OCI-LY7 (cell line): ENCODE data around the gene SSBP4. TPM values are rescaled to one million over a fixed set of nuclear protein-coding genes. Genes with fewer than 3 reads are reported as not detected.

Experiments used
- BruUV-seq: library from RNA; stranded (reverse); fragments of 400-500 nt; replicated peaks from 2 replicates; lab custom pipeline; 2021; lab: Mats Ljungman, UMichigan
- CTCF ChIA-PET: fragments of 300-600 bp; sonication (Branson Sonifier 250); formaldehyde crosslinking; loops from one replicate; lab custom pipeline; 2022; ENCODE audit warnings: antibody characterized with exemption; ENCODE audit not compliant: unreplicated experiment; lab: Charles Lee
- POLR2A ChIA-PET: fragments of 300-600 bp; sonication (Branson Sonifier 250); formaldehyde crosslinking; loops from one replicate; lab custom pipeline; 2022; ENCODE audit warnings: antibody characterized with exemption; lab: Charles Lee
- DNase-seq: peaks from one replicate; pipeline ENCODE4 v3.0.0-alpha.2; 2015; ENCODE audit warnings: low spot score
- H2AFZ ChIP-seq: fragments of 200-600 bp; sonication (generic), shearing (Covaris generic); 2 replicates; pipeline ENCODE4 v1.6.1; 2014; ENCODE audit warnings: mild to moderate bottlenecking, antibody characterized with exemption, low read length, moderate library complexity
- H3K27ac ChIP-seq: fragments of 200-600 bp; sonication (generic); 2 replicates; pipeline ENCODE4 v1.5.1; 2014; ENCODE audit warnings: mixed run types, low read depth, mild to moderate bottlenecking, moderate library complexity, low read length, inconsistent platforms; ENCODE audit not compliant: poor library complexity, severe bottlenecking
- H3K36me3 ChIP-seq: fragments of 200-600 bp; sonication (generic); 2 replicates; pipeline ENCODE4 v1.6.1; 2014; ENCODE audit warnings: mild to moderate bottlenecking, antibody characterized with exemption, low read length, moderate library complexity, mixed read lengths; ENCODE audit not compliant: insufficient read depth
- H3K4me1 ChIP-seq: fragments of 200-600 bp; sonication (generic); 2 replicates; pipeline ENCODE4 v1.5.1; 2014; ENCODE audit warnings: mild to moderate bottlenecking, low read length; ENCODE audit not compliant: insufficient read depth, poor library complexity, severe bottlenecking
- H3K4me2 ChIP-seq: fragments of 200-600 bp; sonication (generic); 2 replicates; pipeline ENCODE4 v1.6.1; 2014; ENCODE audit warnings: mild to moderate bottlenecking, low read length
- H3K4me3 ChIP-seq: fragments of 200-600 bp; sonication (generic); 2 replicates; pipeline ENCODE4 v1.5.1; 2014; ENCODE audit warnings: mild to moderate bottlenecking, low read depth, low read length; ENCODE audit not compliant: poor library complexity, severe bottlenecking
- H3K79me2 ChIP-seq: fragments of 200-600 bp; sonication (generic); 2 replicates; pipeline ENCODE4 v1.6.1; 2016; ENCODE audit warnings: low read depth, mild to moderate bottlenecking, low read length, moderate library complexity, mixed read lengths; ENCODE audit not compliant: insufficient read depth
- H3K9me2 ChIP-seq: fragments of 200-600 bp; sonication (generic); 2 replicates; pipeline ENCODE4 v1.6.1; 2016; ENCODE audit warnings: mild to moderate bottlenecking, low read length, mixed read lengths; ENCODE audit not compliant: insufficient read depth
- H3K9me3 ChIP-seq: fragments of 200-600 bp; sonication (generic); 2 replicates; pipeline ENCODE4 v1.6.1; 2014; ENCODE audit warnings: mild to moderate bottlenecking, mixed run types, low read length, mixed read lengths
- H4K20me1 ChIP-seq: fragments of 200-600 bp; sonication (generic); 2 replicates; pipeline ENCODE4 v1.6.1; 2014; ENCODE audit warnings: mild to moderate bottlenecking, antibody characterized with exemption, low read length, moderate library complexity, mixed read lengths; ENCODE audit not compliant: insufficient read depth
- EZH2phosphoT487 ChIP-seq: fragments of 200-600 bp; sonication (generic); IDR thresholded peaks from 2 replicates; pipeline ENCODE4 v1.6.1; 2018; ENCODE audit warnings: low read depth, borderline replicate concordance, mild to moderate bottlenecking, mixed run types, antibody characterized with exemption, low read length, moderate library complexity, mixed read lengths
- intact Hi-C: fragments of 100-400 bp; cut with micrococcal nuclease; formaldehyde crosslinking; loops from one replicate; pipeline ENCODE4 v1.10.0; 2022; ENCODE audit not compliant: unreplicated experiment
- total RNA-seq, 2 experiments: library from RNA; depleted of rRNA in 1 of 2; stranded (reverse); fragments of >200 nt in 1 of 2; shearing (Covaris generic) in 1 of 2; gene quantifications; 2 replicates each; pipeline ENCODE4 v1.2.3, GENCODE V29; 2014 to 2022
- TF ChIP-seq, protein P1 (sequence below): fragments of 200-600 bp; sonication (generic); conservative IDR thresholded peaks from 2 replicates; pipeline ENCODE4 v1.5.1; 2014; ENCODE audit warnings: mild to moderate bottlenecking, antibody characterized with exemption, low read length, moderate library complexity, mixed read lengths

SSBP4 gene
- total RNA-seq, 2 experiments from 2014 or later: 92.9 to 117 TPM

DNA sequence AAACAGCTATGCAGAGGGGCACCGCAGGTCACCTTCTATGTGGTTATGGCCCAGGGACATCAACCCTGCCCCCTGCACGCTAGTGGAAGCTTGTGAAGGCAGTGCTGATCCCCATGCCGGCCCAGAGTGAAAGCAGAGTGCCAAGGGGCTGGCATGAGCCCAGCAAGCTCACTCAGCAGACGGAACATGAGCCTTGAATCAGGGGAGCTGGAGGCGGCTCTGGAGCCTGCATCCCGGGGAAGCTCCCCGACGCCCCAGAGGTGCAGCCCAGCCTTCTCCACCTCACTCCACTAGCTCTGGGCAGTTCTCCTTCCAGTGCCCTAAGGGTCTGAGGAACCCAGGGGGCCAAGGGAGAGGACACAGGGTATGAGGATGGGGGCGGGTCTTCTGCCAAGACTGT is 37.8 kb downstream of the SSBP4 start:
- TF ChIP-seq, protein P1, sequence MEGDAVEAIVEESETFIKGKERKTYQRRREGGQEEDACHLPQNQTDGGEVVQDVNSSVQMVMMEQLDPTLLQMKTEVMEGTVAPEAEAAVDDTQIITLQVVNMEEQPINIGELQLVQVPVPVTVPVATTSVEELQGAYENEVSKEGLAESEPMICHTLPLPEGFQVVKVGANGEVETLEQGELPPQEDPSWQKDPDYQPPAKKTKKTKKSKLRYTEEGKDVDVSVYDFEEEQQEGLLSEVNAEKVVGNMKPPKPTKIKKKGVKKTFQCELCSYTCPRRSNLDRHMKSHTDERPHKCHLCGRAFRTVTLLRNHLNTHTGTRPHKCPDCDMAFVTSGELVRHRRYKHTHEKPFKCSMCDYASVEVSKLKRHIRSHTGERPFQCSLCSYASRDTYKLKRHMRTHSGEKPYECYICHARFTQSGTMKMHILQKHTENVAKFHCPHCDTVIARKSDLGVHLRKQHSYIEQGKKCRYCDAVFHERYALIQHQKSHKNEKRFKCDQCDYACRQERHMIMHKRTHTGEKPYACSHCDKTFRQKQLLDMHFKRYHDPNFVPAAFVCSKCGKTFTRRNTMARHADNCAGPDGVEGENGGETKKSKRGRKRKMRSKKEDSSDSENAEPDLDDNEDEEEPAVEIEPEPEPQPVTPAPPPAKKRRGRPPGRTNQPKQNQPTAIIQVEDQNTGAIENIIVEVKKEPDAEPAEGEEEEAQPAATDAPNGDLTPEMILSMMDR: no peak
- TF ChIP-seq EZH2phosphoT487: no peak
- H3K4me1 ChIP-seq: no peaks in the 10 kb centered on the region
- peaks cover 36% of the 10 kb centered on the region for H3K36me3 ChIP-seq
- no peak for DNase-seq
- no peak overlapping the region for H3K4me2 ChIP-seq
- H3K79me2 ChIP-seq: no peaks in the 10 kb centered on the region
- H3K4me3 ChIP-seq: no peak overlapping the region
- CTCF ChIA-PET: no interaction called here
- intact Hi-C loops: no loop called here
- BruUV-seq: no TSS peak
- H2AFZ ChIP-seq: no peak overlapping the region
- no peaks in the 10 kb centered on the region for H4K20me1 ChIP-seq
- POLR2A ChIA-PET: no interaction called here
- no peak overlapping the region for H3K27ac ChIP-seq
- no peaks in the 10 kb centered on the region for H3K9me3 ChIP-seq
- no peaks in the 10 kb centered on the region for H3K9me2 ChIP-seq

DNA sequence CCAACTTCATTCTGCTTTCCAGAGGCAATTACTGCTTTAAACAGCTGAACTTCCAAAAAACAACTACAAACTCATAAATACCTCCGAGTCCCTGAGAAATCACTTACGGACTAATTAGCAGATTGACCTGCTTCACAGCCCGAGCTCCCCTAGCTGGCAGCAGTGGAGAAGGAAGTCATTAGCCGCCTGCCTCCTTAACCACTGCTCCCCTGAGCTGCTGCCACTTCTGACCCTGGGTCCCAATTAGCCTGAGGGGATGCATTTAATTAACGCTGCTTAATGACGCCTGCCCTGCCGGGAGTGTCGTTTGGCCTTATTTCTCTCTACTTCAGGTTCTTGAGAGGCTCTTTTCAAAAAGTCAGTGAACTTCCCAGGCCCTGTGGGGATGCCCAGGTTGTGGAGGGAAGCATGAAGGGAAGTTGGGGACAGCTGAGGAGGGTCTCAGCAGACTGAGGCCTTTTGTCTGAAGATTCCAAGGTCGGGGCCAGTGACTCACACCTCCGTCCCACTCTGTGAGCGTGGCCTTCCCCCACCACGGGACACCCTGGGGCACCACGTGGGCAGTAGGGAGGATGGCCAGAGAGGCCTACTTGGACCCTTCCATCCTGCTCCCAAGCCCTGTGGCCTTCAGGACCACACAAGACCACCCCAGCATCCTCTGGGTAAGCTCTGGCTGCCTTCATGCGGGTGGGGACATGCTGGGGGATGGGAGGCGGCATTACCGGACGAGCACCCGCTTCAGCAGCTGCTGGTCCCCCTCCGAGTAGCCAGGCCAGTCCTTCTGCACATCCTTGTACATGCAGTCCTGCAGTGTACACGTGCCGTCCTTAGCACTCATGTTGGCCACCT is 38.5 kb downstream of the SSBP4 start:
- no peaks in the 10 kb centered on the region for H3K9me3 ChIP-seq
- no peak overlapping the region for H3K4me2 ChIP-seq
- intact Hi-C loops: no loop called here
- peaks cover 36% of the 10 kb centered on the region for H3K36me3 ChIP-seq
- no peak overlapping the region for H2AFZ ChIP-seq
- H3K9me2 ChIP-seq: no peaks in the 10 kb centered on the region
- H4K20me1 ChIP-seq: no peaks in the 10 kb centered on the region
- no peak overlapping the region for H3K4me3 ChIP-seq
- H3K79me2 ChIP-seq: no peaks in the 10 kb centered on the region
- no peaks in the 10 kb centered on the region for H3K4me1 ChIP-seq
- POLR2A ChIA-PET: no interaction called here
- TF ChIP-seq EZH2phosphoT487: no peak
- TF ChIP-seq, protein P1: no peak
- no TSS peak for BruUV-seq
- no peak for DNase-seq
- no peak overlapping the region for H3K27ac ChIP-seq
- CTCF ChIA-PET: interaction anchor here (0.6 kb wide), 1 partner anchor 65 kb away, joined by 3 read pairs; no protein-coding TSS in a partner anchor

DNA sequence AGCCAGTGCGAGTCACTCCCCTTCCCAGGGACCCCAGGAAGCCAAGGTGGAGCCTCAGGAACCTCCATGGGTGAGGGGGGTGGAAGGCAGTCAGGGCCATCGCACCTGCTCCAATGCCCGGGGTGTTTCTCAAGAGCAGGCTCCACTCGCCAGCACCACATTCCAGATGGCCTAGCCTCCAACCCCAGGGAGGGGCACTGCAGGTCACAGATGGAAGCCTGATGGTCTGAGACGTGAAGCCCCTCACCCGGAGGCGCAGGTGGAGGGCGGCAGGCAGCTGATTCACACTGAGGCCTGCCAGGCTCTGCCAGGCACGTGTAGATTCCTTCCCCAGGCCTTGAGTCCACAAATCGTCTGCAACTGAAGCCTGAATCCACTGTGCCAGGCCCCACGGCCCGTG is 41.7 kb downstream of the SSBP4 start:
- no TSS peak for BruUV-seq
- H3K4me1 ChIP-seq: no peaks in the 10 kb centered on the region
- no peaks in the 10 kb centered on the region for H3K9me2 ChIP-seq
- H3K36me3 ChIP-seq: peaks cover 45% of the 10 kb centered on the region
- no peak overlapping the region for H2AFZ ChIP-seq
- intact Hi-C loops: no loop called here
- H3K4me3 ChIP-seq: no peak overlapping the region
- TF ChIP-seq EZH2phosphoT487: no peak
- TF ChIP-seq, protein P1: no peak
- no peaks in the 10 kb centered on the region for H3K79me2 ChIP-seq
- H3K4me2 ChIP-seq: no peak overlapping the region
- POLR2A ChIA-PET: no interaction called here
- no peaks in the 10 kb centered on the region for H3K9me3 ChIP-seq
- no peak for DNase-seq
- no peak overlapping the region for H3K27ac ChIP-seq
- CTCF ChIA-PET: no interaction called here
- no peaks in the 10 kb centered on the region for H4K20me1 ChIP-seq
